Measurements from ENCODE around the gene GAPDHS.

The GAPDHS gene

GRCh38 chr19:35556025-35556590 lies 22.9 kb downstream of the GAPDHS start:
- H3K9ac ChIP-seq: no peak overlapping the region
- H3K4me2 ChIP-seq (ENCODE audit: low read length): no peak overlapping the region
- no peaks in the 10 kb centered on the region for H3K27me3 ChIP-seq (ENCODE audit: control insufficient read depth, insufficient read depth, low read length)
- H3K4me3 ChIP-seq (ENCODE audit: low read depth, low read length): no peak overlapping the region
- H3K4me1 ChIP-seq: no peaks in the 10 kb centered on the region
- TF ChIP-seq CTCF (IDR thresholded peaks at IDR 0.05): no peak
- no peaks in the 10 kb centered on the region for H3K79me2 ChIP-seq
- H3K27ac ChIP-seq: no peak overlapping the region
- no peaks in the 10 kb centered on the region for H3K36me3 ChIP-seq (ENCODE audit: control insufficient read depth, insufficient read depth, low read length)
- no peak overlapping the region for H2AFZ ChIP-seq
- H3K9me3 ChIP-seq (ENCODE audit: control insufficient read depth, low read length): no peaks in the 10 kb centered on the region

- no peak overlapping the region for H3K4me3 ChIP-seq (ENCODE audit: low read depth, low read length)
- no peak for TF ChIP-seq CTCF (IDR thresholded peaks at IDR 0.05)
- H2AFZ ChIP-seq: no peak overlapping the region
- no peak overlapping the region for H3K27ac ChIP-seq
- H3K79me2 ChIP-seq: no peaks in the 10 kb centered on the region
- no peaks in the 10 kb centered on the region for H3K4me1 ChIP-seq
- H3K9ac ChIP-seq: no peak overlapping the region
- H3K36me3 ChIP-seq (ENCODE audit: control insufficient read depth, insufficient read depth, low read length): no peaks in the 10 kb centered on the region
- no peaks in the 10 kb centered on the region for H3K9me3 ChIP-seq (ENCODE audit: control insufficient read depth, low read length)
- H3K4me2 ChIP-seq (ENCODE audit: low read length): no peak overlapping the region
- H3K27me3 ChIP-seq (ENCODE audit: control insufficient read depth, insufficient read depth, low read length): no peaks in the 10 kb centered on the region
Observed at GRCh38 chr19:35556846-35557538, 23.7 kb downstream of the GAPDHS start.

GRCh38 chr19:35557539-35558399 lies 24.5 kb downstream of the GAPDHS start:
- no peak for TF ChIP-seq CTCF (IDR thresholded peaks at IDR 0.05)
- Histone ChIP-seq H3K79me2 (no peaks in the 10 kb centered on the region), H3K27ac (no peak overlapping the region), H3K27me3 (ENCODE audit: control insufficient read depth, insufficient read depth, low read length) (no peaks in the 10 kb centered on the region), H3K4me1 (no peaks in the 10 kb centered on the region), H3K9me3 (ENCODE audit: control insufficient read depth, low read length) (no peaks in the 10 kb centered on the region), H3K9ac (no peak overlapping the region), H3K36me3 (ENCODE audit: control insufficient read depth, insufficient read depth, low read length) (no peaks in the 10 kb centered on the region), H2AFZ (peak overlapping the region; percentile 20), H3K4me3 (ENCODE audit: low read depth, low read length) (no peak overlapping the region), H3K4me2 (ENCODE audit: low read length) (peak overlapping the region; percentile 42)

DNA sequence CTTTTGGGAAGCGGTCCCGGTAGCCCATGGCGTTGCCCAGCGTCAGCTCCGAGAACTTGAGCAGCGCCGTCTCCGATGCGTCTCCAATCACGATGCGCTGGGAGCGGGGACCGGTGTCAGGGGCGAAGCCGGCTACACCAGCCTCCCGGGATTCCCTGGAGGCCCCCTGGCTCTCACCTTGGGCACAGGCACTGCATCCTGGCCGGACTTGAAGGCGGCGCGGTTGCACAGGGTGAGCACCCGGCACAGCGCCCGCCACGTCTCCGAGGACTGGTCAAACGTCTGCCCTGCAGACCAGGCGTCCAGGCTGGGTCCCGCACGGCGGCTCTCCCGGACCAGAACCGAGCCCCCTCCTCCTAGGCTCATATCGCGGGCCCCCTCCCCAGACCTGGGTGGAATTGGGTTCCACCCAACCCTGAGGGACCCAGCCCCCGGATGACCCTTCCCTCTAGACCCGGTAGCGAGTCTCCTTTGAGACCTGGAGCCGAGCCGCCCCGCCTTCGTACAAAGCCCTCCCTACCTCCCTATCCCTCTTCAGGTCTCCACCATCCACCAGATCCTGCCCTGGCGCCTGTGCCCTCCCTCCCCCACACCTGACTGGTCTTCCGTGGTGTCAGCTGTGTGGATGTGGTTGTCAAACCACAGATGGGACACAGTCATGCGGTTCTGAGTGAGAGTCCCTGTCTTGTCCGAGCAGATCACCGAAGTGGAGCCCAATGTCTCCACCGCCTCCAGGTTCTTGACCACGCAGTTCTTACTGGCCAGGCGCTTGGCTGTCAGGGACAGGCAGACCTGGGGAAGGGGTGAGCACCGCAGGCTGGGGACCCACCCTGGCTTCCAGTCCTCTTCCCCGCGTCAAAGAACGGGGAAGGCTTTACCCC lies 25.4 kb downstream of the GAPDHS start:
- Histone ChIP-seq H3K79me2 (no peaks in the 10 kb centered on the region), H3K4me1 (no peaks in the 10 kb centered on the region), H3K9me3 (ENCODE audit: control insufficient read depth, low read length) (no peaks in the 10 kb centered on the region), H3K27me3 (ENCODE audit: control insufficient read depth, insufficient read depth, low read length) (no peaks in the 10 kb centered on the region), H2AFZ (no peak overlapping the region), H3K27ac (no peak overlapping the region), H3K36me3 (ENCODE audit: control insufficient read depth, insufficient read depth, low read length) (no peaks in the 10 kb centered on the region), H3K4me3 (ENCODE audit: low read depth, low read length) (no peak overlapping the region), H3K4me2 (ENCODE audit: low read length) (peak overlapping the region; percentile 42), H3K9ac (no peak overlapping the region)
- TF ChIP-seq CTCF (IDR thresholded peaks at IDR 0.05): no peak
